ENCODE data around the gene FCHSD1.

The FCHSD1 gene

GRCh38 chr5:141657404-141657803 lies 6.2 kb upstream of the FCHSD1 start:
- TF ChIP-seq TCF12 (IDR thresholded peaks at IDR 0.05; ENCODE audit: low read depth) (no peak), EGR1 (IDR thresholded peaks at IDR 0.05) (no peak), EP300 (IDR thresholded peaks at IDR 0.05; ENCODE audit: borderline replicate concordance) (no peak), TAF1 (IDR thresholded peaks at IDR 0.05; ENCODE audit: low read depth) (no peak), RAD21 (IDR thresholded peaks at IDR 0.05; ENCODE audit: low read depth) (no peak), TEAD4 (IDR thresholded peaks at IDR 0.05) (no peak), USF1 (IDR thresholded peaks at IDR 0.05) (no peak), ZBTB7A (IDR thresholded peaks at IDR 0.05; ENCODE audit: low read depth) (no peak), FOXM1 (IDR thresholded peaks at IDR 0.05; ENCODE audit: borderline replicate concordance, low read depth) (no peak), YY1 (IDR thresholded peaks at IDR 0.05; ENCODE audit: low read depth) (no peak), CREB1 (IDR thresholded peaks at IDR 0.05; ENCODE audit: low read depth) (no peak), CEBPB (IDR thresholded peaks at IDR 0.05) (no peak), NFIC (IDR thresholded peaks at IDR 0.05) (no peak)
- TF ChIP-seq, protein P1, sequence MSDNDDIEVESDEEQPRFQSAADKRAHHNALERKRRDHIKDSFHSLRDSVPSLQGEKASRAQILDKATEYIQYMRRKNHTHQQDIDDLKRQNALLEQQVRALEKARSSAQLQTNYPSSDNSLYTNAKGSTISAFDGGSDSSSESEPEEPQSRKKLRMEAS (IDR thresholded peaks at IDR 0.05) = no peak
- TF ChIP-seq, protein P2, sequence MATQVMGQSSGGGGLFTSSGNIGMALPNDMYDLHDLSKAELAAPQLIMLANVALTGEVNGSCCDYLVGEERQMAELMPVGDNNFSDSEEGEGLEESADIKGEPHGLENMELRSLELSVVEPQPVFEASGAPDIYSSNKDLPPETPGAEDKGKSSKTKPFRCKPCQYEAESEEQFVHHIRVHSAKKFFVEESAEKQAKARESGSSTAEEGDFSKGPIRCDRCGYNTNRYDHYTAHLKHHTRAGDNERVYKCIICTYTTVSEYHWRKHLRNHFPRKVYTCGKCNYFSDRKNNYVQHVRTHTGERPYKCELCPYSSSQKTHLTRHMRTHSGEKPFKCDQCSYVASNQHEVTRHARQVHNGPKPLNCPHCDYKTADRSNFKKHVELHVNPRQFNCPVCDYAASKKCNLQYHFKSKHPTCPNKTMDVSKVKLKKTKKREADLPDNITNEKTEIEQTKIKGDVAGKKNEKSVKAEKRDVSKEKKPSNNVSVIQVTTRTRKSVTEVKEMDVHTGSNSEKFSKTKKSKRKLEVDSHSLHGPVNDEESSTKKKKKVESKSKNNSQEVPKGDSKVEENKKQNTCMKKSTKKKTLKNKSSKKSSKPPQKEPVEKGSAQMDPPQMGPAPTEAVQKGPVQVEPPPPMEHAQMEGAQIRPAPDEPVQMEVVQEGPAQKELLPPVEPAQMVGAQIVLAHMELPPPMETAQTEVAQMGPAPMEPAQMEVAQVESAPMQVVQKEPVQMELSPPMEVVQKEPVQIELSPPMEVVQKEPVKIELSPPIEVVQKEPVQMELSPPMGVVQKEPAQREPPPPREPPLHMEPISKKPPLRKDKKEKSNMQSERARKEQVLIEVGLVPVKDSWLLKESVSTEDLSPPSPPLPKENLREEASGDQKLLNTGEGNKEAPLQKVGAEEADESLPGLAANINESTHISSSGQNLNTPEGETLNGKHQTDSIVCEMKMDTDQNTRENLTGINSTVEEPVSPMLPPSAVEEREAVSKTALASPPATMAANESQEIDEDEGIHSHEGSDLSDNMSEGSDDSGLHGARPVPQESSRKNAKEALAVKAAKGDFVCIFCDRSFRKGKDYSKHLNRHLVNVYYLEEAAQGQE (IDR thresholded peaks at IDR 0.05; ENCODE audit: low read depth) = no peak

DNA sequence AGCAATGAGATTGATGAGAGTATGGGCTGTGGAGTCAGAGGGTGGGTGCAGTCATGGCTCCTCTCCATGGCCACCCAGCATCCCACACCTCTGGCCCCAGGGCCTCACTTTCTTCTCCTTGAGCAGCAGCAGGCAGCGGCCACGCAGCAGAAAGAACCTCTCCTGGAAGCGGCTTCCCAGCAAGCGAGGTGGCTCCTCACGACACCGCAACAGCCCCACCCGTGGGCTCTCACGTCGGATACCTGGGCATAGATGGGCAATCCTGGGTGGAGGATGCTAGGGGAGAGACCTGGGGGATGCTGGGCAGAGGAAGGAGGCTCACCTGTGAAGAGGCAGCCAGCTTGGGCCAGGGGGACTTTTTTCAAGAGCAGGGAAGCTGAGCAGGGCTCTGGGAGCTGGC lies 5.2 kb upstream of the FCHSD1 start:
- TF ChIP-seq EP300 (IDR thresholded peaks at IDR 0.05; ENCODE audit: borderline replicate concordance) (no peak), USF1 (IDR thresholded peaks at IDR 0.05) (no peak), RAD21 (IDR thresholded peaks at IDR 0.05; ENCODE audit: low read depth) (no peak), CREB1 (IDR thresholded peaks at IDR 0.05; ENCODE audit: low read depth) (no peak), ZBTB7A (IDR thresholded peaks at IDR 0.05; ENCODE audit: low read depth) (no peak), YY1 (IDR thresholded peaks at IDR 0.05; ENCODE audit: low read depth) (no peak), TEAD4 (IDR thresholded peaks at IDR 0.05) (no peak), CEBPB (IDR thresholded peaks at IDR 0.05) (no peak), NFIC (IDR thresholded peaks at IDR 0.05) (no peak), FOXM1 (IDR thresholded peaks at IDR 0.05; ENCODE audit: borderline replicate concordance, low read depth) (no peak), TCF12 (IDR thresholded peaks at IDR 0.05; ENCODE audit: low read depth) (no peak), TAF1 (IDR thresholded peaks at IDR 0.05; ENCODE audit: low read depth) (no peak), EGR1 (IDR thresholded peaks at IDR 0.05) (no peak)
- TF ChIP-seq, protein P1 (IDR thresholded peaks at IDR 0.05) = no peak
- TF ChIP-seq, protein P2 (IDR thresholded peaks at IDR 0.05; ENCODE audit: low read depth) = no peak

DNA sequence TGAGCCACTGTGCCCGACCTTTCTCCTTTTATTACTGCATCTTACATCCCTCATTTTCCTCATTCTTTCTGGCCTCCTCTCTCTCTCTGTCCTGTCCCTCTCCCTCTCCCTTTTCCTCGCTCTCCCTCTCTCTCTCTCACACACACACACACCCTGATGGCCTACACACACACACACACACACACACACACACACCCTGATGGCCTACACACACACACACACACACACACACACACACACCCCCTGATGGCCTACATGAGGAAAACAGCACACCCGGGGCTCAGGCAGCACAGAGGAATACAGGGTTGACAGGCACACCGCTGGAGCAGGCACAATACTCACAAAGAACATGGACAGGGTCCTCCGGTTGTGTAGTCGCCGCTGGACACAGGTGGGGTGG lies 3.8 kb upstream of the FCHSD1 start:
- TF ChIP-seq EGR1 (IDR thresholded peaks at IDR 0.05) (no peak), YY1 (IDR thresholded peaks at IDR 0.05; ENCODE audit: low read depth) (no peak), RAD21 (IDR thresholded peaks at IDR 0.05; ENCODE audit: low read depth) (no peak), FOXM1 (IDR thresholded peaks at IDR 0.05; ENCODE audit: borderline replicate concordance, low read depth) (no peak), ZBTB7A (IDR thresholded peaks at IDR 0.05; ENCODE audit: low read depth) (no peak), TEAD4 (IDR thresholded peaks at IDR 0.05) (no peak), TCF12 (IDR thresholded peaks at IDR 0.05; ENCODE audit: low read depth) (no peak)
- TF ChIP-seq, protein P2 (IDR thresholded peaks at IDR 0.05; ENCODE audit: low read depth) = no peak
- TF ChIP-seq, protein P1 (IDR thresholded peaks at IDR 0.05) = no peak

GRCh38 chr5:141654298-141654697 lies 3.1 kb upstream of the FCHSD1 start:
- TF ChIP-seq EP300 (IDR thresholded peaks at IDR 0.05; ENCODE audit: borderline replicate concordance) (no peak), EGR1 (IDR thresholded peaks at IDR 0.05) (no peak), FOXM1 (IDR thresholded peaks at IDR 0.05; ENCODE audit: borderline replicate concordance, low read depth) (no peak), NFIC (IDR thresholded peaks at IDR 0.05) (no peak)
- TF ChIP-seq, protein P1 (IDR thresholded peaks at IDR 0.05) = no peak

Data from Ishikawa (cell line).